Testis (tissue), 3 donors: ENCODE measurements around the gene HECA. TPM values are rescaled to one million over a fixed set of nuclear protein-coding genes. Genes with fewer than 3 reads are reported as not detected.
"Not testable (repeated sequence)": the region's sequence is repeated elsewhere in the genome, so short reads cannot be mapped to it uniquely, and the experiment has no call there.

Experiments
- DNase-seq: peaks from one replicate; pipeline ENCODE4 v3.0.0-alpha.2; 2019
- H3K27ac ChIP-seq, 2 donors: fragments of 200-600 bp; sonication (generic); one replicate each; pipeline ENCODE4 v1.5.1; 2019
- H3K27me3 ChIP-seq: fragments of 200-600 bp; sonication (generic); one replicate; pipeline ENCODE4 v1.5.1; 2019
- H3K36me3 ChIP-seq: fragments of 200-600 bp; sonication (generic); one replicate; pipeline ENCODE4 v1.5.1; 2017; ENCODE audit warnings: low read depth; ENCODE audit errors: missing control alignments
- H3K4me1 ChIP-seq: fragments of 200-600 bp; sonication (generic); one replicate; pipeline ENCODE4 v1.5.1; 2019
- H3K4me3 ChIP-seq, 2 donors: fragments of 200-600 bp; sonication (generic); one replicate each; pipeline ENCODE4 v1.5.1; 2017 to 2019
- H3K9me3 ChIP-seq: fragments of 200-600 bp; sonication (generic); one replicate; pipeline ENCODE4 v1.5.1; 2017
- CTCF ChIP-seq, 3 experiments: fragments of 450-650 bp in 2 of 3; fragments of 200-600 bp in 1 of 3; sonication (generic) in 1 of 3; IDR thresholded peaks; one replicate each; pipeline ENCODE4 v1.5.1; 2016 to 2019; ENCODE audit warnings: antibody characterized with exemption in 3 of 3, mild to moderate bottlenecking in 2 of 3, moderate library complexity in 1 of 3
- POLR2A ChIP-seq: fragments of 450-650 bp; IDR thresholded peaks from one replicate; pipeline ENCODE4 v1.6.1; 2017; ENCODE audit warnings: antibody characterized with exemption, mild to moderate bottlenecking, moderate library complexity
- WGBS, 2 donors: methylation state at CpG; one replicate each; pipeline ENCODE4 v1.1.5; 2018; 5-methylcytosine and 5-hydroxymethylcytosine counted together
- intact Hi-C: fragments of 100-400 bp; cut with DNase I; formaldehyde crosslinking; loops from one replicate; pipeline ENCODE4 v1.15.1; 2023; ENCODE audit warnings: low total_unique reads
- polyA plus RNA-seq: library from polyadenylated mRNA; stranded (reverse); fragments of 350-450 nt; fragmentation: Illumina TruSeq; extraction: RNeasy Lipid Tissue Mini Kit (QIAGEN cat#74804); gene quantifications from one replicate; pipeline ENCODE4 v1.2.3, GENCODE V29; 2014; ENCODE audit warnings: low read depth, low replicate concordance; ENCODE audit not compliant: insufficient read depth
- total RNA-seq, 2 donors: library from RNA; depleted of rRNA; stranded (reverse); fragments of >200 nt; gene quantifications; one replicate each; pipeline ENCODE4 v1.2.3, GENCODE V29; 2016

The HECA gene
- total and polyA plus RNA-seq, 3 donors from 2014 or later, result 19.1 to 47.4 (median 40.2) TPM

DNA sequence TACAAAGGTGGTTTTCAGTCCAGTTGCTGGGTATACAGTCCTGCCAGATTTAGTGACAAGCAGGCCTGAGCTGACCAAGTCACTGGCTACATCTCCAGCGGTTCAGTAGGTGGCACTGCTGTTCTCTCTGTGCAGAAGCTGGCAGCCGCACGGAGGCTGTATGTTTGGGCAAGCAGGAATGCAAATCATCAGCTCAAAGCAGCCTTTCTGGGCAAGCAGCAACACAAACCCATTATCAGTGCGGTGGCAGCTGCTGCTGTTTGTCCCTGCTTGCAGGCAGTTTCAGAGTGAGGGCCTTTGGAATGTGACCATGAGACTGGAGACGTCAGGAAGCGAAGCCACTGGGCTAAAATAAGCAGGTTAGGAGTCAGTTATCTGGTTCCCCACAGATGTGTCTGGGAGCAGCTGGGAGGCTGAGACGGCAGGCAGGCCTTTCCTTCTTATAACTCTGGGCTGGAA is 84.4 kb downstream of the HECA start:
- Histone ChIP-seq H3K27ac (peak overlapping the region; percentile 21 to 34), H3K4me1 (no peaks in the 10 kb centered on the region), H3K27me3 (no peaks in the 10 kb centered on the region), H3K9me3 (no peaks in the 10 kb centered on the region), H3K4me3 (no peak overlapping the region), H3K36me3 (no peaks in the 10 kb centered on the region)
- DNase-seq, result peak; percentile 94
- intact Hi-C loops, result loop anchor here (5.0 kb wide), 1 partner anchor 143 kb away; no protein-coding TSS in a partner anchor
- TF ChIP-seq POLR2A (no peak), CTCF (IDR thresholded peaks at IDR 0.05) (peak; percentile 55 to 72 (median 64))
- WGBS, 2 donors, result 8 to 20% methylated on average over 7 of the region's 7 CpGs

DNA sequence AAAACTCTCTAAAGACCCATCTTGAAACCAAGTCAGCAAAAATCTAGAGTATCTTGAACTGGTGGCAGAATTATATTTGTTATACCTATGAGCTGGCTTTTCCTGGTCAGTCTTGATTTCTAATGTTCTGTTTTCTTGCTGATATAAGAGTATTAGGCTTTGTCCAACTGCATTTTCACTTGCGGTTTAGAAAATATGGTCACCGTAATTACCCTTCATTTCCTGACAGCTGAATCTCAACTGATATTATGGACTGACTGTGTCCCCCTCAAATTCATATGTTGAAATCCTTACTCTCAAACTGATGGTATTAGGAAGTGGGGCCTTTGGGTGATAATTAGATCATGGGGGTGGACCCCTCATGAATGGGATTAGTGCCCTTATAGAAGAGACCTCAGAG is 84.9 kb downstream of the HECA start:
- Histone ChIP-seq H3K36me3 (no peaks in the 10 kb centered on the region), H3K9me3 (no peaks in the 10 kb centered on the region), H3K4me3 (no peak overlapping the region), H3K4me1 (no peaks in the 10 kb centered on the region), H3K27ac (peak overlapping the region; percentile 21 to 34), H3K27me3 (no peaks in the 10 kb centered on the region)
- intact Hi-C loops, result loop anchor here (5.0 kb wide), 1 partner anchor 143 kb away; no protein-coding TSS in a partner anchor
- DNase-seq, result no peak
- TF ChIP-seq CTCF (IDR thresholded peaks at IDR 0.05) (no peak), POLR2A (no peak)
- 96 to 97% methylated on average over 2 of the region's 2 CpGs for WGBS, 2 donors

DNA sequence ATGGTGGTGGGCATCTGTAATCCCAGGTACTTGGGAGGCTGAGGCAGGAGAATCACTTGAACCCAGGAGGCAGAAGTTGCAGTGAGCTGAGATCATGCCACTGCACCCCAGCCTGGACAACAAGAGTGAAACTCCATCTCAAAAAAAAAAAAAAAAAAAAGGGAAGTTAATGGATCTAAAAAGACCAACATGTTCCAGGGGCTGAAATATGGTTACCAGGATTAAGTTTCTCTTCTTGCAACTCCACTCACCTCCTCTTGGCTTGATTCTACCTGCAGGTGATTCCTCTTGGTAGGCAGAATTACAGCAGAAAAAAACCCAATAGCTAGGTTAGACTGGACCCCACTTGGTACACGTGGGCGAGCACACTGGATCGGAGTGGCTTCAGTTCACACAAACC is 93.5 kb downstream of the HECA start:
- DNase-seq, H3K4me1 ChIP-seq, H3K4me3 ChIP-seq, H3K27ac ChIP-seq, intact Hi-C loops, H3K9me3 ChIP-seq, H3K36me3 ChIP-seq, H3K27me3 ChIP-seq: not testable (repeated sequence)
- 91 to 97% methylated on average over 3 of the region's 3 CpGs for WGBS, 2 donors

Other genes starting within 250 kb of the HECA start
- gene REPS1, start 146.8 kb upstream of the HECA start, total RNA-seq, result 100 to 1,000 TPM; 160 to 170 TPM
- 82.0 TPM for gene REPS1, start 146.8 kb upstream of the HECA start, polyA plus RNA-seq
- gene ABRACL, start 106.3 kb upstream of the HECA start, total RNA-seq, result 10 to 100 TPM; 43.5 to 60.3 TPM
- gene ABRACL, start 106.3 kb upstream of the HECA start, polyA plus RNA-seq, result 59.5 TPM
- 1 to 10 TPM; 3.7 to 4.1 TPM for gene TXLNB, start 156.9 kb downstream of the HECA start, total RNA-seq
- 4.5 TPM for gene TXLNB, start 156.9 kb downstream of the HECA start, polyA plus RNA-seq
- gene CITED2, start 239.6 kb downstream of the HECA start, total RNA-seq, result 100 to 1,000 TPM in 1 of 2 donors, 10 to 100 TPM in 1; 70.2 to 115 TPM
- 65.2 TPM for gene CITED2, start 239.6 kb downstream of the HECA start, polyA plus RNA-seq